ENCODE data around the gene DSC2.

Gene DSC2

GRCh38 chr18:31099450-31100230 is 2.6 kb downstream of the DSC2 start:
- Histone ChIP-seq H3K27me3 (ENCODE audit: control insufficient read depth, insufficient read depth, low read length) (no peaks in the 10 kb centered on the region), H3K9me3 (ENCODE audit: control insufficient read depth, insufficient read depth, low read length) (no peaks in the 10 kb centered on the region), H3K36me3 (ENCODE audit: control insufficient read depth, insufficient read depth, low read length) (no peaks in the 10 kb centered on the region), H3K4me1 (ENCODE audit: control insufficient read depth, insufficient read depth, low read length) (peaks cover 3% of the 10 kb centered on the region; the same call in 1 of the 2 replicates), H3K27ac (ENCODE audit: low read length) (no peak overlapping the region), H3K4me3 (ENCODE audit: low read length) (no peak overlapping the region; the same call in 1 of the 2 replicates)
- DNase-seq (ENCODE audit: low read depth, low spot score) = no peak
- WGBS (ENCODE audit: insufficient coverage, insufficient read length) = no CpG with 5 or more reads among the region's 10 CpGs

- H3K9me3 ChIP-seq (ENCODE audit: control insufficient read depth, insufficient read depth, low read length) = no peaks in the 10 kb centered on the region
- H3K27ac ChIP-seq (ENCODE audit: low read length) = no peak overlapping the region
- no peak for DNase-seq (ENCODE audit: low read depth, low spot score)
- H3K4me3 ChIP-seq (ENCODE audit: low read length) = no peak overlapping the region
- H3K4me1 ChIP-seq (ENCODE audit: control insufficient read depth, insufficient read depth, low read length) = peaks cover 3% of the 10 kb centered on the region; the same call in 1 of the 2 replicates
- H3K36me3 ChIP-seq (ENCODE audit: control insufficient read depth, insufficient read depth, low read length) = no peaks in the 10 kb centered on the region
- no peaks in the 10 kb centered on the region for H3K27me3 ChIP-seq (ENCODE audit: control insufficient read depth, insufficient read depth, low read length)
These were observed 3.3 kb downstream of the DSC2 start for GRCh38 chr18:31098878-31099277.

- no peaks in the 10 kb centered on the region for H3K36me3 ChIP-seq (ENCODE audit: control insufficient read depth, insufficient read depth, low read length)
- no peak overlapping the region for H3K27ac ChIP-seq (ENCODE audit: low read length)
- WGBS (ENCODE audit: insufficient coverage, insufficient read length) = no CpG with 5 or more reads among the region's 3 CpGs
- no peaks in the 10 kb centered on the region for H3K27me3 ChIP-seq (ENCODE audit: control insufficient read depth, insufficient read depth, low read length)
- no peak for DNase-seq (ENCODE audit: low read depth, low spot score)
- no peak overlapping the region for H3K4me3 ChIP-seq (ENCODE audit: low read length)
- H3K4me1 ChIP-seq (ENCODE audit: control insufficient read depth, insufficient read depth, low read length) = peaks cover 3% of the 10 kb centered on the region; the same call in 1 of the 2 replicates
- H3K9me3 ChIP-seq (ENCODE audit: control insufficient read depth, insufficient read depth, low read length) = no peaks in the 10 kb centered on the region
These were observed 4.6 kb downstream of the DSC2 start for GRCh38 chr18:31097666-31098065.

GRCh38 chr18:31093880-31094279 is 8.3 kb downstream of the DSC2 start:
- no peaks in the 10 kb centered on the region for H3K4me1 ChIP-seq (ENCODE audit: control insufficient read depth, insufficient read depth, low read length)
- no peaks in the 10 kb centered on the region for H3K9me3 ChIP-seq (ENCODE audit: control insufficient read depth, insufficient read depth, low read length)
- no peak overlapping the region for H3K4me3 ChIP-seq (ENCODE audit: low read length)
- DNase-seq (ENCODE audit: low read depth, low spot score) = no peak
- H3K36me3 ChIP-seq (ENCODE audit: control insufficient read depth, insufficient read depth, low read length) = no peaks in the 10 kb centered on the region; the same call in 1 of the 2 replicates
- no CpG with 5 or more reads among the region's 2 CpGs for WGBS (ENCODE audit: insufficient coverage, insufficient read length)
- no peaks in the 10 kb centered on the region for H3K27me3 ChIP-seq (ENCODE audit: control insufficient read depth, insufficient read depth, low read length)
- no peak overlapping the region for H3K27ac ChIP-seq (ENCODE audit: low read length)

- Histone ChIP-seq H3K27me3 (ENCODE audit: control insufficient read depth, insufficient read depth, low read length) (no peaks in the 10 kb centered on the region), H3K36me3 (ENCODE audit: control insufficient read depth, insufficient read depth, low read length) (no peaks in the 10 kb centered on the region; the same call in 1 of the 2 replicates), H3K9me3 (ENCODE audit: control insufficient read depth, insufficient read depth, low read length) (no peaks in the 10 kb centered on the region), H3K4me1 (ENCODE audit: control insufficient read depth, insufficient read depth, low read length) (no peaks in the 10 kb centered on the region), H3K27ac (ENCODE audit: low read length) (no peak overlapping the region), H3K4me3 (ENCODE audit: low read length) (no peak overlapping the region)
- DNase-seq (ENCODE audit: low read depth, low spot score) = no peak
- no CpG with 5 or more reads among the region's 3 CpGs for WGBS (ENCODE audit: insufficient coverage, insufficient read length)
These were observed 8.9 kb downstream of the DSC2 start for GRCh38 chr18:31093294-31093693.

- WGBS (ENCODE audit: insufficient coverage, insufficient read length) = no CpG with 5 or more reads among the region's 1 CpG
- Histone ChIP-seq H3K9me3 (ENCODE audit: control insufficient read depth, insufficient read depth, low read length) (no peaks in the 10 kb centered on the region), H3K36me3 (ENCODE audit: control insufficient read depth, insufficient read depth, low read length) (peaks cover 2% of the 10 kb centered on the region; the same call in 1 of the 2 replicates), H3K27me3 (ENCODE audit: control insufficient read depth, insufficient read depth, low read length) (no peaks in the 10 kb centered on the region), H3K4me1 (ENCODE audit: control insufficient read depth, insufficient read depth, low read length) (no peaks in the 10 kb centered on the region), H3K27ac (ENCODE audit: low read length) (no peak overlapping the region), H3K4me3 (ENCODE audit: low read length) (no peak overlapping the region)
- DNase-seq (ENCODE audit: low read depth, low spot score) = no peak
These were observed 10.9 kb downstream of the DSC2 start for GRCh38 chr18:31091350-31091749.

- Histone ChIP-seq H3K9me3 (ENCODE audit: control insufficient read depth, insufficient read depth, low read length) (no peaks in the 10 kb centered on the region), H3K36me3 (ENCODE audit: control insufficient read depth, insufficient read depth, low read length) (peaks cover 2% of the 10 kb centered on the region; the same call in 1 of the 2 replicates), H3K27me3 (ENCODE audit: control insufficient read depth, insufficient read depth, low read length) (no peaks in the 10 kb centered on the region), H3K27ac (ENCODE audit: low read length) (no peak overlapping the region), H3K4me3 (ENCODE audit: low read length) (no peak overlapping the region), H3K4me1 (ENCODE audit: control insufficient read depth, insufficient read depth, low read length) (no peaks in the 10 kb centered on the region)
- WGBS (ENCODE audit: insufficient coverage, insufficient read length) = no CpG with 5 or more reads among the region's 3 CpGs
- no peak for DNase-seq (ENCODE audit: low read depth, low spot score)
These were observed 13.7 kb downstream of the DSC2 start for GRCh38 chr18:31088532-31088931.

GRCh38 chr18:31079973-31080372 is 22.2 kb downstream of the DSC2 start:
- no CpG with 5 or more reads among the region's 3 CpGs for WGBS (ENCODE audit: insufficient coverage, insufficient read length)
- Histone ChIP-seq H3K4me1 (ENCODE audit: control insufficient read depth, insufficient read depth, low read length) (no peaks in the 10 kb centered on the region), H3K9me3 (ENCODE audit: control insufficient read depth, insufficient read depth, low read length) (no peaks in the 10 kb centered on the region), H3K27me3 (ENCODE audit: control insufficient read depth, insufficient read depth, low read length) (no peaks in the 10 kb centered on the region), H3K4me3 (ENCODE audit: low read length) (no peak overlapping the region), H3K27ac (ENCODE audit: low read length) (no peak overlapping the region), H3K36me3 (ENCODE audit: control insufficient read depth, insufficient read depth, low read length) (no peaks in the 10 kb centered on the region)
- no peak for DNase-seq (ENCODE audit: low read depth, low spot score)

GRCh38 chr18:31077878-31078277 is 24.3 kb downstream of the DSC2 start:
- Histone ChIP-seq H3K36me3 (ENCODE audit: control insufficient read depth, insufficient read depth, low read length) (no peaks in the 10 kb centered on the region), H3K9me3 (ENCODE audit: control insufficient read depth, insufficient read depth, low read length) (no peaks in the 10 kb centered on the region), H3K4me1 (ENCODE audit: control insufficient read depth, insufficient read depth, low read length) (no peaks in the 10 kb centered on the region), H3K27me3 (ENCODE audit: control insufficient read depth, insufficient read depth, low read length) (no peaks in the 10 kb centered on the region), H3K4me3 (ENCODE audit: low read length) (no peak overlapping the region), H3K27ac (ENCODE audit: low read length) (no peak overlapping the region)
- no CpG with 5 or more reads among the region's 1 CpG for WGBS (ENCODE audit: insufficient coverage, insufficient read length)
- DNase-seq (ENCODE audit: low read depth, low spot score) = no peak

- no CpG with 5 or more reads among the region's 4 CpGs for WGBS (ENCODE audit: insufficient coverage, insufficient read length)
- no peak for DNase-seq (ENCODE audit: low read depth, low spot score)
- H3K27me3 ChIP-seq (ENCODE audit: control insufficient read depth, insufficient read depth, low read length) = no peaks in the 10 kb centered on the region
- no peaks in the 10 kb centered on the region for H3K4me1 ChIP-seq (ENCODE audit: control insufficient read depth, insufficient read depth, low read length)
- H3K4me3 ChIP-seq (ENCODE audit: low read length) = no peak overlapping the region
- peaks cover 2% of the 10 kb centered on the region; the same call in 1 of the 2 replicates for H3K36me3 ChIP-seq (ENCODE audit: control insufficient read depth, insufficient read depth, low read length)
- no peaks in the 10 kb centered on the region for H3K9me3 ChIP-seq (ENCODE audit: control insufficient read depth, insufficient read depth, low read length)
- no peak overlapping the region for H3K27ac ChIP-seq (ENCODE audit: low read length)
These were observed 30.0 kb downstream of the DSC2 start for GRCh38 chr18:31072175-31072574.

GRCh38 chr18:31070206-31070605 is 32.0 kb downstream of the DSC2 start:
- no peaks in the 10 kb centered on the region for H3K9me3 ChIP-seq (ENCODE audit: control insufficient read depth, insufficient read depth, low read length)
- WGBS (ENCODE audit: insufficient coverage, insufficient read length) = no CpG with 5 or more reads among the region's 3 CpGs
- H3K4me1 ChIP-seq (ENCODE audit: control insufficient read depth, insufficient read depth, low read length) = no peaks in the 10 kb centered on the region
- no peak for DNase-seq (ENCODE audit: low read depth, low spot score)
- H3K27ac ChIP-seq (ENCODE audit: low read length) = no peak overlapping the region
- H3K27me3 ChIP-seq (ENCODE audit: control insufficient read depth, insufficient read depth, low read length) = no peaks in the 10 kb centered on the region
- no peak overlapping the region for H3K4me3 ChIP-seq (ENCODE audit: low read length)
- peaks cover 2% of the 10 kb centered on the region; the same call in 1 of the 2 replicates for H3K36me3 ChIP-seq (ENCODE audit: control insufficient read depth, insufficient read depth, low read length)

Data from iPS DF 6.9 (cell line).